HEK293 (cell line): ENCODE data around the gene NSDHL.

ENCODE experiments used
- CTCF ChIA-PET: fragments of 350-600 bp; formaldehyde crosslinking; extraction: SDS; loops from one replicate; lab custom pipeline; 2021; ENCODE audit warnings: antibody characterized with exemption; lab: Yijun Ruan, JAX
- POLR2A ChIA-PET: fragments of 300-600 bp; formaldehyde crosslinking; extraction: SDS; loops from one replicate; lab custom pipeline; 2020; ENCODE audit warnings: antibody characterized with exemption, inconsistent platforms; lab: Yijun Ruan, JAX
- H3K27ac ChIP-seq: fragments of 200-500 bp; sonication (Bioruptor generic); 2 replicates; pipeline ENCODE4 v1.5.1; 2014; ENCODE audit warnings: low read depth, low read length, control low read depth, inconsistent platforms; ENCODE audit errors: extremely low read depth
- H3K36me3 ChIP-seq, 2 experiments: fragments of 200-500 bp in 1 of 2; sonication (Bioruptor generic) in 1 of 2; 1 replicate in 1 of 2; 2 replicates in 1 of 2; pipeline ENCODE4 v1.5.1; 2014 to 2017; ENCODE audit warnings: inconsistent platforms in 2 of 2, low read length in 2 of 2; ENCODE audit not compliant: control insufficient read depth in 2 of 2, insufficient read depth in 1 of 2
- H3K4me1 ChIP-seq: fragments of 200-500 bp; sonication (Bioruptor generic); 2 replicates; pipeline ENCODE4 v1.5.1; 2014; ENCODE audit warnings: mild to moderate bottlenecking, low read length, inconsistent platforms; ENCODE audit not compliant: control insufficient read depth, insufficient read depth
- H3K4me3 ChIP-seq: 2 replicates; pipeline ENCODE4 v1.5.1; 2011; ENCODE audit warnings: low read depth, mild to moderate bottlenecking, control low read depth, low read length, moderate library complexity
- H3K9me3 ChIP-seq: fragments of 200-500 bp; sonication (Bioruptor generic); 2 replicates; pipeline ENCODE4 v1.5.1; 2014; ENCODE audit warnings: low read depth, low read length, inconsistent platforms; ENCODE audit not compliant: control insufficient read depth, insufficient read depth
- MZF1 ChIP-seq: fragments of 450-650 bp; formaldehyde crosslinking; IDR thresholded peaks from 2 replicates; pipeline ENCODE4 v1.5.1; 2017; ENCODE audit warnings: missing biosample characterization, missing genetic modification characterization, borderline replicate concordance
- ZBTB20 ChIP-seq: fragments of 450-650 bp; formaldehyde crosslinking; IDR thresholded peaks from 2 replicates; pipeline ENCODE4 v1.5.1; 2016; ENCODE audit warnings: missing biosample characterization, missing genetic modification characterization
- ZFHX2 ChIP-seq: fragments of 450-650 bp; formaldehyde crosslinking; conservative IDR thresholded peaks from 2 replicates; pipeline ENCODE4 v1.5.1; 2016; ENCODE audit warnings: missing biosample characterization, missing genetic modification characterization
- ZNF2 ChIP-seq: fragments of 450-650 bp; formaldehyde crosslinking; IDR thresholded peaks from 2 replicates; pipeline ENCODE4 v1.5.1; 2016; ENCODE audit warnings: missing biosample characterization, missing genetic modification characterization
- ZNF211 ChIP-seq: fragments of 450-650 bp; formaldehyde crosslinking; IDR thresholded peaks from 2 replicates; pipeline ENCODE4 v1.5.1; 2016; ENCODE audit warnings: low read depth, missing biosample characterization, missing genetic modification characterization
- ZNF23 ChIP-seq: fragments of 450-650 bp; formaldehyde crosslinking; IDR thresholded peaks from 2 replicates; pipeline ENCODE4 v1.5.1; 2016; ENCODE audit warnings: missing biosample characterization, missing genetic modification characterization, borderline replicate concordance
- ZNF24 ChIP-seq: fragments of 450-650 bp; formaldehyde crosslinking; IDR thresholded peaks from 2 replicates; pipeline ENCODE4 v1.5.1; 2016; ENCODE audit warnings: missing biosample characterization, missing genetic modification characterization
- ZNF324 ChIP-seq: fragments of 450-650 bp; formaldehyde crosslinking; IDR thresholded peaks from 2 replicates; pipeline ENCODE4 v1.5.1; 2016; ENCODE audit warnings: missing biosample characterization, missing genetic modification characterization
- ZNF433 ChIP-seq: fragments of 450-650 bp; formaldehyde crosslinking; IDR thresholded peaks from 2 replicates; pipeline ENCODE4 v1.5.1; 2016; ENCODE audit warnings: missing biosample characterization, missing genetic modification characterization, low read depth
- ZNF501 ChIP-seq: fragments of 450-650 bp; formaldehyde crosslinking; IDR thresholded peaks from 2 replicates; pipeline ENCODE4 v1.5.1; 2016; ENCODE audit warnings: missing biosample characterization, missing genetic modification characterization
- ZNF529 ChIP-seq: fragments of 450-650 bp; formaldehyde crosslinking; IDR thresholded peaks from 2 replicates; pipeline ENCODE4 v1.5.1; 2017; ENCODE audit warnings: missing genetic modification characterization, missing biosample characterization; ENCODE audit not compliant: insufficient replicate concordance
- ZNF585B ChIP-seq: fragments of 450-650 bp; formaldehyde crosslinking; IDR thresholded peaks from 2 replicates; pipeline ENCODE4 v1.5.1; 2016; ENCODE audit warnings: missing biosample characterization, missing genetic modification characterization
- ZNF600 ChIP-seq: fragments of 450-650 bp; formaldehyde crosslinking; IDR thresholded peaks from 2 replicates; pipeline ENCODE4 v1.5.1; 2016; ENCODE audit warnings: missing biosample characterization, missing genetic modification characterization
- ZNF701 ChIP-seq: fragments of 450-650 bp; formaldehyde crosslinking; IDR thresholded peaks from 2 replicates; pipeline ENCODE4 v1.5.1; 2016; ENCODE audit warnings: missing biosample characterization, missing genetic modification characterization
- ZNF792 ChIP-seq: fragments of 450-650 bp; formaldehyde crosslinking; IDR thresholded peaks from 2 replicates; pipeline ENCODE4 v1.5.1; 2016; ENCODE audit warnings: missing biosample characterization, missing genetic modification characterization
- TF ChIP-seq, protein P1 (sequence below): fragments of 450-650 bp; formaldehyde crosslinking; conservative IDR thresholded peaks from 2 replicates; pipeline ENCODE4 v1.5.1; 2016; ENCODE audit warnings: low read depth, missing biosample characterization, missing genetic modification characterization
- TF ChIP-seq, protein P2 (sequence below): fragments of 450-650 bp; formaldehyde crosslinking; IDR thresholded peaks from 2 replicates; pipeline ENCODE4 v1.5.1; 2016; ENCODE audit warnings: missing biosample characterization, missing genetic modification characterization
- TF ChIP-seq, protein P3 (sequence below): fragments of 450-650 bp; formaldehyde crosslinking; IDR thresholded peaks from 2 replicates; pipeline ENCODE4 v1.5.1; 2016; ENCODE audit warnings: missing biosample characterization, missing genetic modification characterization
- TF ChIP-seq, protein P4 (sequence below): fragments of 450-650 bp; IDR thresholded peaks from 2 replicates; pipeline ENCODE4 v1.5.1; 2018; ENCODE audit warnings: missing biosample characterization, mild to moderate bottlenecking, missing genetic modification characterization
- TF ChIP-seq, protein P5 (sequence below): fragments of 450-650 bp; formaldehyde crosslinking; IDR thresholded peaks from 2 replicates; pipeline ENCODE4 v1.5.1; 2017; ENCODE audit warnings: missing biosample characterization, missing genetic modification characterization
- TF ChIP-seq, protein P6 (sequence below): fragments of 450-650 bp; formaldehyde crosslinking; IDR thresholded peaks from 2 replicates; pipeline ENCODE4 v1.5.1; 2016; ENCODE audit warnings: missing biosample characterization, missing genetic modification characterization

NSDHL gene

DNA sequence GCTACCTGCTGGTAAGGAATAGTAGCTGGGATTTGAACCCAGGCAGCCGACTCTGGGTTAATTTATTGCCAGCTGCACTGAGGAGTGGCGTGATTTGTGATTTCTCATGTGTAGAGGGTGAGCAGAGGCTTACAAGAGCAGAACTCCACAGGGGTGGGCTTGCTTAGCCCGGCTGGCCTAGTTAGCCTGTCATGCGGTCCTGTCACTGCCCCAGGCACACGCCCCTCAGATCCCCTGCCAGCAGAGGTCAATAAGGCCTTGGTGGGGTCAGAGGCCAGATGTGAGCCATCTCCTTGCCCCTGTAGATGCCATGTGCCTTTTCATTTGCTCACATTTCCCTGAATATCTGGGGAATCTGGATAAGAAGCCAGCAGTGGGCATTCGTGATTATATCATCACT, 13.4 kb downstream of the NSDHL start (continued):
- TF ChIP-seq, protein P1, sequence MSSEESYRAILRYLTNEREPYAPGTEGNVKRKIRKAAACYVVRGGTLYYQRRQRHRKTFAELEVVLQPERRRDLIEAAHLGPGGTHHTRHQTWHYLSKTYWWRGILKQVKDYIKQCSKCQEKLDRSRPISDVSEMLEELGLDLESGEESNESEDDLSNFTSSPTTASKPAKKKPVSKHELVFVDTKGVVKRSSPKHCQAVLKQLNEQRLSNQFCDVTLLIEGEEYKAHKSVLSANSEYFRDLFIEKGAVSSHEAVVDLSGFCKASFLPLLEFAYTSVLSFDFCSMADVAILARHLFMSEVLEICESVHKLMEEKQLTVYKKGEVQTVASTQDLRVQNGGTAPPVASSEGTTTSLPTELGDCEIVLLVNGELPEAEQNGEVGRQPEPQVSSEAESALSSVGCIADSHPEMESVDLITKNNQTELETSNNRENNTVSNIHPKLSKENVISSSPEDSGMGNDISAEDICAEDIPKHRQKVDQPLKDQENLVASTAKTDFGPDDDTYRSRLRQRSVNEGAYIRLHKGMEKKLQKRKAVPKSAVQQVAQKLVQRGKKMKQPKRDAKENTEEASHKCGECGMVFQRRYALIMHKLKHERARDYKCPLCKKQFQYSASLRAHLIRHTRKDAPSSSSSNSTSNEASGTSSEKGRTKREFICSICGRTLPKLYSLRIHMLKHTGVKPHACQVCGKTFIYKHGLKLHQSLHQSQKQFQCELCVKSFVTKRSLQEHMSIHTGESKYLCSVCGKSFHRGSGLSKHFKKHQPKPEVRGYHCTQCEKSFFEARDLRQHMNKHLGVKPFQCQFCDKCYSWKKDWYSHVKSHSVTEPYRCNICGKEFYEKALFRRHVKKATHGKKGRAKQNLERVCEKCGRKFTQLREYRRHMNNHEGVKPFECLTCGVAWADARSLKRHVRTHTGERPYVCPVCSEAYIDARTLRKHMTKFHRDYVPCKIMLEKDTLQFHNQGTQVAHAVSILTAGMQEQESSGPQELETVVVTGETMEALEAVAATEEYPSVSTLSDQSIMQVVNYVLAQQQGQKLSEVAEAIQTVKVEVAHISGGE (tag by site-specific recombination): no peak
- TF ChIP-seq ZNF433 (tag by site-specific recombination) (no peak), ZNF211 (tag by site-specific recombination) (no peak)
- TF ChIP-seq, protein P2, sequence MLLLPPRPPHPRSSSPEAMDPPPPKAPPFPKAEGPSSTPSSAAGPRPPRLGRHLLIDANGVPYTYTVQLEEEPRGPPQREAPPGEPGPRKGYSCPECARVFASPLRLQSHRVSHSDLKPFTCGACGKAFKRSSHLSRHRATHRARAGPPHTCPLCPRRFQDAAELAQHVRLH (tag by site-specific recombination): no peak

DNA sequence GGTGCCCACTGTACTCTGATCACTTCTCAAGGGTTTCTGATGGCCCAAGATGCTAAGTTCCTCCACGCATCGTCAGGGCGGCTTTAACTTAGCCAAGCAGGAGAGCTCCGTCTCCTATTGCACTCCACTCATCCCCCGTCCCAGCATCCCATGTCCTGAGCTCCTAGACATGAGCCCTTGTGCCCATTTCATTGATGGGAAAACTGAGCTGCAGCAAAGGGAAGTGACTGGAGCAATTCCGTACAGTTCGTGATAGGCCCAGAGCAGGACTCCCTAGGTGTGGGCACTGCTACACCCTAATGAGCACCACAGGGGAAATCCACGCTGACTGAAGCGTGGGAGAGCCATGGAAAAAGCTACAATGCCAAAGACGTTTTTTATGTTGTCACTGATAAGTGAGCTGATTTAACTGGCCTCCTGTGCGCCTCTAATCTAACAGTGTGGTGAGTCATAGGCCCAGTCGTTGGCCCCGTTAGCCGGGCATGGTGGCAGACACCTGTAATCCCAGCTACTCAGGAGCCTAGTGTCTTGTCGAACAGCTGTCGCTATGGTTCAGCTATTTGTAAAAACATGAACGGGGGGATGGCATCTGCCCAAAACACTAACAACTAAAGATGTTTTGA, 14.9 kb downstream of the NSDHL start:
- H3K4me1 ChIP-seq: no peaks in the 10 kb centered on the region
- no peak for TF ChIP-seq ZNF24 (tag by site-specific recombination)
- TF ChIP-seq ZNF600 (tag by site-specific recombination): no peak
- TF ChIP-seq ZNF501 (tag by site-specific recombination): no peak
- TF ChIP-seq ZNF529 (tag by site-specific recombination): no peak
- no peak for TF ChIP-seq ZFHX2 (tag by site-specific recombination)
- no peak for TF ChIP-seq ZNF23
- TF ChIP-seq ZNF701 (tag by site-specific recombination): no peak
- TF ChIP-seq, protein P3, sequence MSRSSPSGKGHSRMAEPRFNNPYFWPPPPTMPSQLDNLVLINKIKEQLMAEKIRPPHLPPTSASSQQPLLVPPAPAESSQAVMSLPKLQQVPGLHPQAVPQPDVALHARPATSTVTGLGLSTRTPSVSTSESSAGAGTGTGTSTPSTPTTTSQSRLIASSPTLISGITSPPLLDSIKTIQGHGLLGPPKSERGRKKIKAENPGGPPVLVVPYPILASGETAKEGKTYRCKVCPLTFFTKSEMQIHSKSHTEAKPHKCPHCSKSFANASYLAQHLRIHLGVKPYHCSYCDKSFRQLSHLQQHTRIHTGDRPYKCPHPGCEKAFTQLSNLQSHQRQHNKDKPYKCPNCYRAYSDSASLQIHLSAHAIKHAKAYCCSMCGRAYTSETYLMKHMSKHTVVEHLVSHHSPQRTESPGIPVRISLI (tag by site-specific recombination): no peak
- TF ChIP-seq, protein P4, sequence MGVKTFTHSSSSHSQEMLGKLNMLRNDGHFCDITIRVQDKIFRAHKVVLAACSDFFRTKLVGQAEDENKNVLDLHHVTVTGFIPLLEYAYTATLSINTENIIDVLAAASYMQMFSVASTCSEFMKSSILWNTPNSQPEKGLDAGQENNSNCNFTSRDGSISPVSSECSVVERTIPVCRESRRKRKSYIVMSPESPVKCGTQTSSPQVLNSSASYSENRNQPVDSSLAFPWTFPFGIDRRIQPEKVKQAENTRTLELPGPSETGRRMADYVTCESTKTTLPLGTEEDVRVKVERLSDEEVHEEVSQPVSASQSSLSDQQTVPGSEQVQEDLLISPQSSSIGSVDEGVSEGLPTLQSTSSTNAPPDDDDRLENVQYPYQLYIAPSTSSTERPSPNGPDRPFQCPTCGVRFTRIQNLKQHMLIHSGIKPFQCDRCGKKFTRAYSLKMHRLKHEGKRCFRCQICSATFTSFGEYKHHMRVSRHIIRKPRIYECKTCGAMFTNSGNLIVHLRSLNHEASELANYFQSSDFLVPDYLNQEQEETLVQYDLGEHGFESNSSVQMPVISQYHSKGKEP (tag by site-specific recombination): no peak
- no peak for TF ChIP-seq ZNF792 (tag by site-specific recombination)
- TF ChIP-seq, protein P1 (tag by site-specific recombination): no peak
- no peak for TF ChIP-seq ZNF324 (tag by site-specific recombination)
- no peak for TF ChIP-seq ZNF2
- no peak for TF ChIP-seq ZBTB20 (tag by site-specific recombination)
- no peak for TF ChIP-seq MZF1 (tag by site-specific recombination)
- TF ChIP-seq, protein P5, sequence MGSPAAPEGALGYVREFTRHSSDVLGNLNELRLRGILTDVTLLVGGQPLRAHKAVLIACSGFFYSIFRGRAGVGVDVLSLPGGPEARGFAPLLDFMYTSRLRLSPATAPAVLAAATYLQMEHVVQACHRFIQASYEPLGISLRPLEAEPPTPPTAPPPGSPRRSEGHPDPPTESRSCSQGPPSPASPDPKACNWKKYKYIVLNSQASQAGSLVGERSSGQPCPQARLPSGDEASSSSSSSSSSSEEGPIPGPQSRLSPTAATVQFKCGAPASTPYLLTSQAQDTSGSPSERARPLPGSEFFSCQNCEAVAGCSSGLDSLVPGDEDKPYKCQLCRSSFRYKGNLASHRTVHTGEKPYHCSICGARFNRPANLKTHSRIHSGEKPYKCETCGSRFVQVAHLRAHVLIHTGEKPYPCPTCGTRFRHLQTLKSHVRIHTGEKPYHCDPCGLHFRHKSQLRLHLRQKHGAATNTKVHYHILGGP (tag by site-specific recombination): no peak
- TF ChIP-seq, protein P6, sequence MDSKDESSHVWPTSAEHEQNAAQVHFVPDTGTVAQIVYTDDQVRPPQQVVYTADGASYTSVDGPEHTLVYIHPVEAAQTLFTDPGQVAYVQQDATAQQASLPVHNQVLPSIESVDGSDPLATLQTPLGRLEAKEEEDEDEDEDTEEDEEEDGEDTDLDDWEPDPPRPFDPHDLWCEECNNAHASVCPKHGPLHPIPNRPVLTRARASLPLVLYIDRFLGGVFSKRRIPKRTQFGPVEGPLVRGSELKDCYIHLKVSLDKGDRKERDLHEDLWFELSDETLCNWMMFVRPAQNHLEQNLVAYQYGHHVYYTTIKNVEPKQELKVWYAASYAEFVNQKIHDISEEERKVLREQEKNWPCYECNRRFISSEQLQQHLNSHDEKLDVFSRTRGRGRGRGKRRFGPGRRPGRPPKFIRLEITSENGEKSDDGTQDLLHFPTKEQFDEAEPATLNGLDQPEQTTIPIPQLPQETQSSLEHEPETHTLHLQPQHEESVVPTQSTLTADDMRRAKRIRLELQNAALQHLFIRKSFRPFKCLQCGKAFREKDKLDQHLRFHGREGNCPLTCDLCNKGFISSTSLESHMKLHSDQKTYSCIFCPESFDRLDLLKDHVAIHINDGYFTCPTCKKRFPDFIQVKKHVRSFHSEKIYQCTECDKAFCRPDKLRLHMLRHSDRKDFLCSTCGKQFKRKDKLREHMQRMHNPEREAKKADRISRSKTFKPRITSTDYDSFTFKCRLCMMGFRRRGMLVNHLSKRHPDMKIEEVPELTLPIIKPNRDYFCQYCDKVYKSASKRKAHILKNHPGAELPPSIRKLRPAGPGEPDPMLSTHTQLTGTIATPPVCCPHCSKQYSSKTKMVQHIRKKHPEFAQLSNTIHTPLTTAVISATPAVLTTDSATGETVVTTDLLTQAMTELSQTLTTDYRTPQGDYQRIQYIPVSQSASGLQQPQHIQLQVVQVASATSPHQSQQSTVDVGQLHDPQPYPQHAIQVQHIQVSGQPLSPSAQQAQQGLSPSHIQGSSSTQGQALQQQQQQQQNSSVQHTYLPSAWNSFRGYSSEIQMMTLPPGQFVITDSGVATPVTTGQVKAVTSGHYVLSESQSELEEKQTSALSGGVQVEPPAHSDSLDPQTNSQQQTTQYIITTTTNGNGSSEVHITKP (tag by site-specific recombination): no peak
- TF ChIP-seq ZNF585B (tag by site-specific recombination): no peak
- CTCF ChIA-PET: no interaction called here
- H3K4me3 ChIP-seq: no peak overlapping the region
- H3K36me3 ChIP-seq: peaks cover 5 to 30% of the 10 kb centered on the region in 2 experiments; a peak in 2 of 3 replicates
- POLR2A ChIA-PET: no interaction called here
- no peak overlapping the region for H3K27ac ChIP-seq
- H3K9me3 ChIP-seq: no peaks in the 10 kb centered on the region
